ENCODE measurements around the gene BRD1. TPM values are rescaled to one million over a fixed set of nuclear protein-coding genes. Genes with fewer than 3 reads are reported as not detected.

The BRD1 gene
- total RNA-seq, 4 donors from 2014 or later = 32.2 to 51.8 (median 41.6) TPM

GRCh38 chr22:49725516-49725915 lies 102.2 kb downstream of the BRD1 start:
- Histone ChIP-seq H3K36me3 (no peaks in the 10 kb centered on the region), H3K4me1 (no peaks in the 10 kb centered on the region), H3K9me3 (no peaks in the 10 kb centered on the region), H3K27ac (no peak overlapping the region), H3K4me3 (replicated peaks in 1 of 3) (no peak overlapping the region), H3K27me3 (peaks cover 7% of the 10 kb centered on the region)
- WGBS, 2 donors = 73 to 92% methylated on average over 13 to 14 of the region's 19 CpGs
- intact Hi-C loops (cut with DNase I) = no loop called here
- TF ChIP-seq CTCF (IDR thresholded peaks at IDR 0.05) = no peak
- no peak for TF ChIP-seq POLR2A (IDR thresholded peaks at IDR 0.05)
- no peak for DNase-seq

GRCh38 chr22:49724893-49725489 lies 102.7 kb downstream of the BRD1 start:
- peaks cover 7% of the 10 kb centered on the region for H3K27me3 ChIP-seq
- no peaks in the 10 kb centered on the region for H3K4me1 ChIP-seq
- H3K9me3 ChIP-seq = no peaks in the 10 kb centered on the region
- 4% methylated on average over 26 of the region's 41 CpGs; no CpG with 5 or more reads in 1 of the 2 donors for WGBS, 2 donors
- no peak overlapping the region for H3K27ac ChIP-seq
- no peaks in the 10 kb centered on the region for H3K36me3 ChIP-seq
- peak in 4 of 6 experiments; percentile 9 to 47 (median 33) for TF ChIP-seq CTCF (IDR thresholded peaks at IDR 0.05)
- no peak for TF ChIP-seq POLR2A (IDR thresholded peaks at IDR 0.05)
- H3K4me3 ChIP-seq (replicated peaks in 1 of 3) = no peak overlapping the region
- intact Hi-C loops (cut with DNase I) = no loop called here
- peak; percentile 20 to 21 for DNase-seq

DNA sequence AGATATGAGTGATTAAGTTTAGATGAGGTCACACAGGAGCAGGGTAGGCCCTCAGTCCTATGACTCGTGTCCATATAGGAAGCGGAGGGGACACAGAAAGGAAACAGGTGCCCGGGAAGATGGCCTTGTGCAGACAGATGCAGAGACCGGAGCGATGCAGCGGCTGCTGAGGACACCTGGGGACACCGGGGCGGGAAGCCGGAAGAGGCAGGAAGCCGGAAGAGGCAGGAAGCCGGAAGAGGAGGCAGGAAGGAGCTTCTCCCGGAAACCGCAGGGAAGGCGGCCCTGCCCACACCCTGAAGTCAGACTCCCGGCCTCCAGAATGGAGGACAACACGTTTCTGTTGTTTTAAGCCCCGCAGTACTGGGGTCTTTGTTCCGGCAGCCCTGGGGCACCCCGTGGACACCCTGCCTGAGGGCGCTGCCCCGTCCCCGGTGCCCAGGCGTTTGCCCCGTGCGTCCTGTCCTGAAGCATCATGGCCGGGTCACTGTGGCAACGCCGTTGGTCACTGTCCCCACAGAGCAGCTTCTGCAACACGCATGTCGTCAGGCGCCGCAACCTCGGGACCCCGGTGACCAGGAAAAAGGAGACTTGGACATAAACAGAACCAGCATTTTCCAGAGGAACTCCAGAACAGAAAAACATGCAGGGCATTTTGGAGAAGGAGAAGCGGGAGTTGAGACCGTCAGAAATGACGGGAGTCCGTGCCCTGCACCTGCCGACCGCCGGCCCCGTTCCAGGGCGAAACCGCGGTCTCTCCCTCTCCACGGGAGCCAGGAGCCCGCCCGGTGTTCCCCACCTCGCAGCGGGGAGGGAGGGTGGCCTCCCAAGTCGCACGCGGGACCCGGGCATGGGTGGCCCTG lies 103.4 kb downstream of the BRD1 start:
- no peak for TF ChIP-seq CTCF (IDR thresholded peaks at IDR 0.05)
- TF ChIP-seq POLR2A (IDR thresholded peaks at IDR 0.05) = no peak
- Histone ChIP-seq H3K9me3 (no peaks in the 10 kb centered on the region), H3K36me3 (no peaks in the 10 kb centered on the region), H3K4me1 (no peaks in the 10 kb centered on the region), H3K27me3 (peaks cover 7% of the 10 kb centered on the region), H3K27ac (no peak overlapping the region), H3K4me3 (replicated peaks in 1 of 3) (no peak overlapping the region)
- intact Hi-C loops (cut with DNase I) = no loop called here
- peak in 1 of 2 donors; percentile 16 for DNase-seq
- WGBS, 2 donors = 46 to 51% methylated on average over 49 to 53 of the region's 54 CpGs

DNA sequence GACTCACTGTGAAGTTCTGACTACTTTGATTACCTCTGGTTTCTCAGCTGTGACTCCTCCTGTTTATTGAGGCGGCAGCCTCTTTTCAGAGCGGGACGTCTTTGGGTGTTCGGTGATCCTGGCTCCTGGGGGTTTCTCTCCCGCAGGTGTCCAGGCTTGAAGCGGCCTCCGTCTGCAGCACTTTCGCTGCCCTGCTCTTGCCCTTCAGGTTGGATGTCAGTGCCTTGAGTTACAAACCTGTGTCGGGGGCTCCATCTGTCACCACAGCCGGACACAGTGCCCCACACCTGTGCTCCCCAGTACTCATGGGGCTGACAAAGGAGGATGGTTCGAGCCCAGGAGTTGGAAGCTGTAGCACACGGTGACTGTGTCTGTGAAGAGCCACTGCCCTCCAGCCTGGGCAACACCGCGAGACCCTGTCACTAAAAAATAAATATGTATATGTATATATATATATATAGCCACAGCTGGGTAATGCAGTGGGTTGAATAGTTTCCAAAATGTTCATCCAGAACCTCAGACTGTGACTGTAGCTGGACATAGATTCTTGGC lies 104.1 kb downstream of the BRD1 start:
- peaks cover 7% of the 10 kb centered on the region for H3K27me3 ChIP-seq
- 80 to 81% methylated on average over 14 of the region's 14 CpGs for WGBS, 2 donors
- H3K9me3 ChIP-seq = no peaks in the 10 kb centered on the region
- intact Hi-C loops (cut with DNase I) = no loop called here
- no peaks in the 10 kb centered on the region for H3K4me1 ChIP-seq
- H3K4me3 ChIP-seq (replicated peaks in 1 of 3) = no peak overlapping the region
- no peak overlapping the region for H3K27ac ChIP-seq
- TF ChIP-seq CTCF (IDR thresholded peaks at IDR 0.05) (no peak), POLR2A (IDR thresholded peaks at IDR 0.05) (no peak)
- DNase-seq = no peak
- H3K36me3 ChIP-seq = no peaks in the 10 kb centered on the region

Small RNAs within 50 kb of the gene (small RNA-seq; reads per million reads assigned to genes)
- gene AL117328.1 (not detected), gene RF00017 (not detected)

Other genes with a start within 250 kb of the BRD1 start
- gene ZBED4, start 26.0 kb upstream of the BRD1 start, total RNA-seq = 10 to 100 TPM in 3 of 4 donors, 1 to 10 TPM in 1; 9.4 to 15.8 (median 10.1) TPM
- 10 to 100 TPM; 25.5 to 60.5 (median 52.2) TPM for gene ALG12, start 90.6 kb upstream of the BRD1 start, total RNA-seq
- gene CRELD2, start 90.8 kb upstream of the BRD1 start, total RNA-seq = 100 to 1,000 TPM in 3 of 4 donors, 10 to 100 TPM in 1; 50.3 to 244 (median 154) TPM
- 100 to 1,000 TPM in 1 of 4 donors, 10 to 100 TPM in 3; 45.4 to 108 (median 73.2) TPM for gene PIM3, start 132.9 kb upstream of the BRD1 start, total RNA-seq
- not detected for gene IL17REL, start 184.9 kb upstream of the BRD1 start, total RNA-seq
- not detected for gene TTLL8, start 230.4 kb upstream of the BRD1 start, total RNA-seq